ENCODE measurements around the gene PIEZO2.

- TF ChIP-seq CTCF (IDR thresholded peaks at IDR 0.05; ENCODE audit: insufficient read depth, low read depth, low read length) (no peak), EZH2 (IDR thresholded peaks at IDR 0.05; ENCODE audit: insufficient read depth, low read length) (no peak)
These were observed 219.3 kb downstream of the PIEZO2 start for GRCh38 chr18:10930076-10930475.
